ENCODE data around the gene PTPRA. TPM values are rescaled to one million over a fixed set of nuclear protein-coding genes. Genes with fewer than 3 reads are reported as not detected.

Gene PTPRA
- total and polyA plus RNA-seq, 5 donors from 2014 or later, result 26.2 to 103 (median 35.1) TPM

GRCh38 chr20:2859330-2860121 lies 13.8 kb upstream of the PTPRA start:
- Histone ChIP-seq H3K27me3 (ENCODE audit: control insufficient read depth, insufficient read depth, low read length) (no peaks in the 10 kb centered on the region), H3K9me3 (ENCODE audit: control insufficient read depth in 2 of 2, low read length in 2 of 2) (no peaks in the 10 kb centered on the region), H3K27ac (ENCODE audit: insufficient read depth, low read length, poor library complexity, severe bottlenecking) (no peak overlapping the region), H3K36me3 (ENCODE audit: control insufficient read depth, insufficient read depth, low read length) (peaks cover 16% of the 10 kb centered on the region), H3K4me1 (ENCODE audit: control insufficient read depth, insufficient read depth, low read length, poor library complexity, severe bottlenecking) (no peaks in the 10 kb centered on the region), H3K4me3 (ENCODE audit: low read depth, low read length) (no peak overlapping the region)
- Mint-ChIP-seq H3K27ac (no peak overlapping the region), H3K4me3 (no peak overlapping the region), H3K36me3 (peaks cover 9% of the 10 kb centered on the region), H3K9me3 (no peaks in the 10 kb centered on the region), H3K27me3 (no peaks in the 10 kb centered on the region), H3K4me1 (peaks cover 2 to 10% (median 5%) of the 10 kb centered on the region in 4 donors)
- DNase-seq (no peak), ATAC-seq (ENCODE audit: low read depth in 2 of 2) (no peak)

GRCh38 chr20:2864626-2865025 lies 8.7 kb upstream of the PTPRA start:
- DNase-seq (no peak), ATAC-seq (ENCODE audit: low read depth in 2 of 2) (no peak)
- H3K27ac Mint-ChIP-seq, result peak overlapping the region in 1 of 3 donors; percentile 84
- peaks cover 18% of the 10 kb centered on the region for H3K36me3 Mint-ChIP-seq
- no peaks in the 10 kb centered on the region for H3K4me1 ChIP-seq (ENCODE audit: control insufficient read depth, insufficient read depth, low read length, poor library complexity, severe bottlenecking)
- H3K4me3 ChIP-seq (ENCODE audit: low read depth, low read length), result no peak overlapping the region
- peaks cover 0 to 32% (median 10%) of the 10 kb centered on the region in 4 donors for H3K4me1 Mint-ChIP-seq
- no peak overlapping the region for H3K27ac ChIP-seq (ENCODE audit: insufficient read depth, low read length, poor library complexity, severe bottlenecking)
- H3K27me3 Mint-ChIP-seq, result no peaks in the 10 kb centered on the region
- H3K9me3 Mint-ChIP-seq, result no peaks in the 10 kb centered on the region
- H3K4me3 Mint-ChIP-seq, result no peak overlapping the region
- peaks cover 20% of the 10 kb centered on the region for H3K36me3 ChIP-seq (ENCODE audit: control insufficient read depth, insufficient read depth, low read length)
- H3K27me3 ChIP-seq (ENCODE audit: control insufficient read depth, insufficient read depth, low read length), result no peaks in the 10 kb centered on the region
- H3K9me3 ChIP-seq (ENCODE audit: control insufficient read depth in 2 of 2, low read length in 2 of 2), result no peaks in the 10 kb centered on the region

- peaks cover 20% of the 10 kb centered on the region for H3K36me3 ChIP-seq (ENCODE audit: control insufficient read depth, insufficient read depth, low read length)
- no peaks in the 10 kb centered on the region for H3K4me1 ChIP-seq (ENCODE audit: control insufficient read depth, insufficient read depth, low read length, poor library complexity, severe bottlenecking)
- no peaks in the 10 kb centered on the region for H3K27me3 ChIP-seq (ENCODE audit: control insufficient read depth, insufficient read depth, low read length)
- H3K9me3 Mint-ChIP-seq, result no peaks in the 10 kb centered on the region
- no peak overlapping the region for H3K4me3 ChIP-seq (ENCODE audit: low read depth, low read length)
- no peak for ATAC-seq (ENCODE audit: low read depth in 2 of 2)
- no peak for DNase-seq
- no peaks in the 10 kb centered on the region for H3K27me3 Mint-ChIP-seq
- peak overlapping the region in 2 of 3 donors; percentile 84 to 93 for H3K27ac Mint-ChIP-seq
- H3K27ac ChIP-seq (ENCODE audit: insufficient read depth, low read length, poor library complexity, severe bottlenecking), result no peak overlapping the region
- peaks cover 18% of the 10 kb centered on the region for H3K36me3 Mint-ChIP-seq
- peaks cover 0 to 32% (median 10%) of the 10 kb centered on the region in 4 donors for H3K4me1 Mint-ChIP-seq
- no peaks in the 10 kb centered on the region for H3K9me3 ChIP-seq (ENCODE audit: control insufficient read depth in 2 of 2, low read length in 2 of 2)
- peak overlapping the region in 1 of 4 donors; percentile 50 for H3K4me3 Mint-ChIP-seq
Measured at GRCh38 chr20:2865101-2865500, 8.2 kb upstream of the PTPRA start.

- no peak overlapping the region for H3K27ac ChIP-seq (ENCODE audit: insufficient read depth, low read length, poor library complexity, severe bottlenecking)
- peaks cover 18% of the 10 kb centered on the region for H3K36me3 Mint-ChIP-seq
Measured at GRCh38 chr20:2865630-2866029, 7.7 kb upstream of the PTPRA start.

GRCh38 chr20:2866236-2866635 lies 7.0 kb upstream of the PTPRA start:
- H3K4me1 Mint-ChIP-seq, result peaks cover 0 to 36% (median 10%) of the 10 kb centered on the region in 4 donors
- H3K9me3 Mint-ChIP-seq, result no peaks in the 10 kb centered on the region
- Histone ChIP-seq H3K4me1 (ENCODE audit: control insufficient read depth, insufficient read depth, low read length, poor library complexity, severe bottlenecking) (no peaks in the 10 kb centered on the region), H3K9me3 (ENCODE audit: control insufficient read depth in 2 of 2, low read length in 2 of 2) (no peaks in the 10 kb centered on the region), H3K27ac (ENCODE audit: insufficient read depth, low read length, poor library complexity, severe bottlenecking) (no peak overlapping the region), H3K27me3 (ENCODE audit: control insufficient read depth, insufficient read depth, low read length) (no peaks in the 10 kb centered on the region), H3K36me3 (ENCODE audit: control insufficient read depth, insufficient read depth, low read length) (peaks cover 13% of the 10 kb centered on the region), H3K4me3 (ENCODE audit: low read depth, low read length) (no peak overlapping the region)
- peaks cover 13% of the 10 kb centered on the region for H3K36me3 Mint-ChIP-seq
- peak overlapping the region in 2 of 3 donors; percentile 62 to 93 for H3K27ac Mint-ChIP-seq
- H3K4me3 Mint-ChIP-seq, result peak overlapping the region in 1 of 4 donors; percentile 10
- DNase-seq (no peak), ATAC-seq (ENCODE audit: low read depth in 2 of 2) (no peak)
- H3K27me3 Mint-ChIP-seq, result no peaks in the 10 kb centered on the region

More at GRCh38 chr20:2865630-2866029, 7.7 kb upstream of the PTPRA start:
- Histone ChIP-seq H3K4me3 (ENCODE audit: low read depth, low read length) (no peak overlapping the region), H3K36me3 (ENCODE audit: control insufficient read depth, insufficient read depth, low read length) (peaks cover 17% of the 10 kb centered on the region), H3K27me3 (ENCODE audit: control insufficient read depth, insufficient read depth, low read length) (no peaks in the 10 kb centered on the region), H3K9me3 (ENCODE audit: control insufficient read depth in 2 of 2, low read length in 2 of 2) (no peaks in the 10 kb centered on the region), H3K4me1 (ENCODE audit: control insufficient read depth, insufficient read depth, low read length, poor library complexity, severe bottlenecking) (no peaks in the 10 kb centered on the region)
- H3K9me3 Mint-ChIP-seq, result no peaks in the 10 kb centered on the region
- H3K4me1 Mint-ChIP-seq, result peaks cover 0 to 32% (median 10%) of the 10 kb centered on the region in 4 donors
- peak in 2 of 3 donors; percentile 19 to 60 for DNase-seq
- peak overlapping the region in 3 of 4 donors; percentile 10 to 59 (median 57) for H3K4me3 Mint-ChIP-seq
- peak; percentile 37 to 42 for ATAC-seq (ENCODE audit: low read depth in 2 of 2)
- peak overlapping the region in 2 of 3 donors; percentile 84 to 93 for H3K27ac Mint-ChIP-seq
- H3K27me3 Mint-ChIP-seq, result no peaks in the 10 kb centered on the region

- Mint-ChIP-seq H3K27me3 (peaks cover 4% of the 10 kb centered on the region), H3K4me1 (peaks cover 5 to 41% (median 15%) of the 10 kb centered on the region in 4 donors), H3K36me3 (peaks cover 11% of the 10 kb centered on the region), H3K9me3 (no peaks in the 10 kb centered on the region), H3K4me3 (peak overlapping the region in 1 of 4 donors; percentile 88), H3K27ac (peak overlapping the region in 2 of 3 donors; percentile 62)
- peaks cover 4% of the 10 kb centered on the region for H3K4me1 ChIP-seq (ENCODE audit: control insufficient read depth, insufficient read depth, low read length, poor library complexity, severe bottlenecking)
- no peaks in the 10 kb centered on the region for H3K27me3 ChIP-seq (ENCODE audit: control insufficient read depth, insufficient read depth, low read length)
- H3K9me3 ChIP-seq (ENCODE audit: control insufficient read depth in 2 of 2, low read length in 2 of 2), result no peaks in the 10 kb centered on the region
- DNase-seq (no peak), ATAC-seq (ENCODE audit: low read depth in 2 of 2) (no peak)
- H3K36me3 ChIP-seq (ENCODE audit: control insufficient read depth, insufficient read depth, low read length), result peaks cover 5% of the 10 kb centered on the region
- H3K27ac ChIP-seq (ENCODE audit: insufficient read depth, low read length, poor library complexity, severe bottlenecking), result no peak overlapping the region
- no peak overlapping the region for H3K4me3 ChIP-seq (ENCODE audit: low read depth, low read length)
Measured at GRCh38 chr20:2867081-2867864, 6.0 kb upstream of the PTPRA start.

- Histone ChIP-seq H3K4me1 (ENCODE audit: control insufficient read depth, insufficient read depth, low read length, poor library complexity, severe bottlenecking) (peaks cover 20% of the 10 kb centered on the region), H3K4me3 (ENCODE audit: low read depth, low read length) (no peak overlapping the region), H3K9me3 (ENCODE audit: control insufficient read depth in 2 of 2, low read length in 2 of 2) (no peaks in the 10 kb centered on the region), H3K27ac (ENCODE audit: insufficient read depth, low read length, poor library complexity, severe bottlenecking) (no peak overlapping the region), H3K27me3 (ENCODE audit: control insufficient read depth, insufficient read depth, low read length) (no peaks in the 10 kb centered on the region), H3K36me3 (ENCODE audit: control insufficient read depth, insufficient read depth, low read length) (peaks cover 5% of the 10 kb centered on the region)
- H3K27ac Mint-ChIP-seq, result no peak overlapping the region
- ATAC-seq (ENCODE audit: low read depth in 2 of 2) (no peak), DNase-seq (no peak)
- peaks cover 5 to 47% (median 18%) of the 10 kb centered on the region in 4 donors for H3K4me1 Mint-ChIP-seq
- peaks cover 11% of the 10 kb centered on the region for H3K36me3 Mint-ChIP-seq
- H3K9me3 Mint-ChIP-seq, result no peaks in the 10 kb centered on the region
- H3K4me3 Mint-ChIP-seq, result no peak overlapping the region
- peaks cover 4% of the 10 kb centered on the region for H3K27me3 Mint-ChIP-seq
Measured at GRCh38 chr20:2869381-2869780, 3.9 kb upstream of the PTPRA start.

All from CD4-positive, CD25-positive, alpha-beta regulatory T cell (primary cell).